Measurements from ENCODE around the gene PDE2A.

DNA sequence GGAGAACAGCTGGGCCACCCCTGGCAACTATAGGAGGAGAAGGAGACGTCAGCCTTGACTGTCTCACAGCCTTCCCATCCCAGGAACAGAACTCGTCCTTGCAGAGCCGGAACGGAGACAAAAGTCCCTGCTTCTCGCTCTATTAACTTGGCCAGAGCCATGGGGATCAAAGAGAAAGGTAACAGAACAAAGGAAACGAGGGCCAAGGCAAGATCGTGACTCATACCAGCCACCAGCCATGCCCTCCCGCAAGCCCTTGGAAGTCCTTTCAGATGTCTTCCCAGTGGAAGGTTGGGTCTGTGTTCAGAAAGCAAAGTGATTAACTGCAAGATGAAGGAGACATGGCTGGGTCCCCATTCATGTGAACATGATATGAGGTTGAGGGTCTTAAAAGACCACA, 64.7 kb downstream of the PDE2A start:
- TF ChIP-seq, protein P1, sequence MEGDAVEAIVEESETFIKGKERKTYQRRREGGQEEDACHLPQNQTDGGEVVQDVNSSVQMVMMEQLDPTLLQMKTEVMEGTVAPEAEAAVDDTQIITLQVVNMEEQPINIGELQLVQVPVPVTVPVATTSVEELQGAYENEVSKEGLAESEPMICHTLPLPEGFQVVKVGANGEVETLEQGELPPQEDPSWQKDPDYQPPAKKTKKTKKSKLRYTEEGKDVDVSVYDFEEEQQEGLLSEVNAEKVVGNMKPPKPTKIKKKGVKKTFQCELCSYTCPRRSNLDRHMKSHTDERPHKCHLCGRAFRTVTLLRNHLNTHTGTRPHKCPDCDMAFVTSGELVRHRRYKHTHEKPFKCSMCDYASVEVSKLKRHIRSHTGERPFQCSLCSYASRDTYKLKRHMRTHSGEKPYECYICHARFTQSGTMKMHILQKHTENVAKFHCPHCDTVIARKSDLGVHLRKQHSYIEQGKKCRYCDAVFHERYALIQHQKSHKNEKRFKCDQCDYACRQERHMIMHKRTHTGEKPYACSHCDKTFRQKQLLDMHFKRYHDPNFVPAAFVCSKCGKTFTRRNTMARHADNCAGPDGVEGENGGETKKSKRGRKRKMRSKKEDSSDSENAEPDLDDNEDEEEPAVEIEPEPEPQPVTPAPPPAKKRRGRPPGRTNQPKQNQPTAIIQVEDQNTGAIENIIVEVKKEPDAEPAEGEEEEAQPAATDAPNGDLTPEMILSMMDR (conservative IDR thresholded peaks at IDR 0.05; ENCODE audit: low read depth, low read length), result no peak
- no peak for TF ChIP-seq EZH2 (IDR thresholded peaks at IDR 0.05; ENCODE audit: borderline replicate concordance, low read depth, low read length, poor library complexity, severe bottlenecking)
